ENCODE measurements around the gene DHRS2. TPM values are rescaled to one million over a fixed set of nuclear protein-coding genes. Genes with fewer than 3 reads are reported as not detected.

DHRS2 gene
- total RNA-seq, 2 donors from 2014 or later = not detected

DNA sequence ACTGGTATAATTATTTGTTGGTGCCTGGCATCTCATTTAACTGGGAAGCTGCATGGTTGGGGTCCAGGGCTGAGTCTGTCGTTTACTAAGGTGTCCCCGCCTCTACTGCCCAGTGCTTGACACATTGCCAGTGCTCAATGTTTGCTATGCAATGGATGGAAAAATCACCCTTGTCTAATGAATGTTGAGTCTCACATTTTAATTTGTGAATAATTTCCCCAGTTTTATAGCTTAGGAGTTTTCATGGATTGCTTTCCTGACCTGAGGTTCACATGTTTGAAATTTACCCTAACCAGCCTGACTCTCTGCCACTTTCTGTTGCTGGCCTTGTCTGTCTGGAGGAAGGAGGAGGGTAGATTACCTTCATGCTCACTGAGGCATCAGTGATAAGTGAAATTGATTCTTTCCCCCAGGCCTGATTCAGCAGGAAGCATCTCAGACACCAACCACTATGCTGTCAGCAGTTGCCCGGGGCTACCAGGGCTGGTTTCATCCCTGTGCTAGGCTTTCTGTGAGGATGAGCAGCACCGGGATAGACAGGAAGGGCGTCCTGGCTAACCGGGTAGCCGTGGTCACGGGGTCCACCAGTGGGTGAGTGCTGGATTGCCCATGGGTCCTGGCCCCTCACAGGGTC lies 2.4 kb downstream of the DHRS2 start:
- no peak overlapping the region for H3K4me3 ChIP-seq
- peaks cover 0 to 4% of the 10 kb centered on the region in 2 donors for H3K9me3 ChIP-seq
- H3K27ac ChIP-seq = no peak overlapping the region
- H3K4me1 ChIP-seq = peaks cover 0 to 10% of the 10 kb centered on the region in 2 donors
- no peaks in the 10 kb centered on the region for H3K36me3 ChIP-seq
- TF ChIP-seq, protein P1, sequence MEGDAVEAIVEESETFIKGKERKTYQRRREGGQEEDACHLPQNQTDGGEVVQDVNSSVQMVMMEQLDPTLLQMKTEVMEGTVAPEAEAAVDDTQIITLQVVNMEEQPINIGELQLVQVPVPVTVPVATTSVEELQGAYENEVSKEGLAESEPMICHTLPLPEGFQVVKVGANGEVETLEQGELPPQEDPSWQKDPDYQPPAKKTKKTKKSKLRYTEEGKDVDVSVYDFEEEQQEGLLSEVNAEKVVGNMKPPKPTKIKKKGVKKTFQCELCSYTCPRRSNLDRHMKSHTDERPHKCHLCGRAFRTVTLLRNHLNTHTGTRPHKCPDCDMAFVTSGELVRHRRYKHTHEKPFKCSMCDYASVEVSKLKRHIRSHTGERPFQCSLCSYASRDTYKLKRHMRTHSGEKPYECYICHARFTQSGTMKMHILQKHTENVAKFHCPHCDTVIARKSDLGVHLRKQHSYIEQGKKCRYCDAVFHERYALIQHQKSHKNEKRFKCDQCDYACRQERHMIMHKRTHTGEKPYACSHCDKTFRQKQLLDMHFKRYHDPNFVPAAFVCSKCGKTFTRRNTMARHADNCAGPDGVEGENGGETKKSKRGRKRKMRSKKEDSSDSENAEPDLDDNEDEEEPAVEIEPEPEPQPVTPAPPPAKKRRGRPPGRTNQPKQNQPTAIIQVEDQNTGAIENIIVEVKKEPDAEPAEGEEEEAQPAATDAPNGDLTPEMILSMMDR (IDR thresholded peaks at IDR 0.05) = no peak
- DNase-seq (ENCODE audit: low spot score) = no peak
- H3K27me3 ChIP-seq = no peaks in the 10 kb centered on the region

DNA sequence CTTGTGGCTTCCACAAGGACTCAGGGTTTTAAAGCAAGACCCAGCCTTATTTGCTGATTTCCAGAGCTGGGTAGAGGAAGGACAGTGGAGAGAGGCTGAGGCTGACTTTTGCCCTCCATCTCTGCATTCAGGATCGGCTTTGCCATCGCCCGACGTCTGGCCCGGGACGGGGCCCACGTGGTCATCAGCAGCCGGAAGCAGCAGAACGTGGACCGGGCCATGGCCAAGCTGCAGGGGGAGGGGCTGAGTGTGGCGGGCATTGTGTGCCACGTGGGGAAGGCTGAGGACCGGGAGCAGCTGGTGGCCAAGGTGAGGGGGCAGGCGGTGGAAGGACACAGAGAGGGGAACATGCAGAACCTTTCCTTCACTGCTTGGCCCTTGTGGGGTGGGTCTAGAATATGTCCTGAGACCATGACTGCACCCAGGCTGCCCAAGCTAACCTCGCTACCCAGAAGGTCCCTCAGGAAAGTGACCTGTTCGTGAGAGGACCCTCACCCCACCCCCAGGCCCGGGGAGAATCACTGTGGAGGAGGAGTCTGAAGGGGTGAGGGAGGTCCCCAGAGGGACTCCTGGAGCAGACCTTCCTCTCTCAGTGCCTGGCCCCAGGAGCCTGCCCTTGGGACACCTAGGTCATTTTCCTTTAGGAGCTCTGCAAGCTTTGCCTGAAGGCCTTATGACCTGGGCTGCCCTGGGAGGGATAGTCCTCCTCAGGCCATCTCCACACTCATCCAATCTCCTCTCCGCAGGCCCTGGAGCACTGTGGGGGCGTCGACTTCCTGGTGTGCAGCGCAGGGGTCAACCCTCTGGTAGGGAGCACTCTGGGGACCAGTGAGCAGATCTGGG lies 3.1 kb downstream of the DHRS2 start:
- no peaks in the 10 kb centered on the region for H3K36me3 ChIP-seq
- TF ChIP-seq, protein P1 (IDR thresholded peaks at IDR 0.05) = no peak
- no peak for DNase-seq (ENCODE audit: low spot score)
- no peak overlapping the region for H3K4me3 ChIP-seq
- H3K27ac ChIP-seq = no peak overlapping the region
- peaks cover 0 to 4% of the 10 kb centered on the region in 2 donors for H3K9me3 ChIP-seq
- no peaks in the 10 kb centered on the region for H3K27me3 ChIP-seq
- H3K4me1 ChIP-seq = peaks cover 0 to 10% of the 10 kb centered on the region in 2 donors

DNA sequence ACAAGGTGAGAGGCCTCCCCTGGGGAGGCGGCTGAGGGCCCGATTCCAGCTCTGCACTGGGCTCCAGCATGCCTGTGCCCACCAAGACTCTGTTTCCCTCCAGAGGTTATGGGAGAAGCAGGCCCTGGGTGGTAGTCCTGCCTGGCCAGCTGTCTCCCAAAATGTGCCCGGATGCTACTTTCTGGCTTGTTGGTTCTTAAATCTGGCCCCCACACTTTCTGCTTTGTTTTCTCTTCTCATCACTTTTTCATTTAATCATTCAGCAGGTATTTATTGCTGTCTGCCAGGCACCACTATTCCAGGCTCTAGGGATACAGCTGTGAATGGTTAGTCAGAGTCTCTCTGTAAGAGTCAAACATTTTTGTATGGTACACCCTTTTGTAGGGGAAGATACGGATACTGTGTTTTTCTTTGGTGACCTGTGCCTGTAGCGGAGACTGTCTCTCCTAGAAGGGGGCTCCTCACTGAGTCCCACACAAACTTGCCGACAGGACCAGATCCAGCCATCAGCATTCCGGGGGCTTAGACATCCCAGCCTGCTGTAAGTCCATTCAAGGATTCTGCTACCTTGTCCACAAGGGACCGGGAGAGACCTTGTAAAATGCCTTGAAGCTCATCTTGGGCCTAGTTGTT lies 3.8 kb downstream of the DHRS2 start:
- H3K4me1 ChIP-seq = peaks cover 0 to 10% of the 10 kb centered on the region in 2 donors
- no peak overlapping the region for H3K4me3 ChIP-seq
- H3K27me3 ChIP-seq = no peaks in the 10 kb centered on the region
- no peaks in the 10 kb centered on the region for H3K36me3 ChIP-seq
- DNase-seq (ENCODE audit: low spot score) = no peak
- peaks cover 0 to 4% of the 10 kb centered on the region in 2 donors for H3K9me3 ChIP-seq
- H3K27ac ChIP-seq = no peak overlapping the region
- TF ChIP-seq, protein P1 (IDR thresholded peaks at IDR 0.05) = no peak

DNA sequence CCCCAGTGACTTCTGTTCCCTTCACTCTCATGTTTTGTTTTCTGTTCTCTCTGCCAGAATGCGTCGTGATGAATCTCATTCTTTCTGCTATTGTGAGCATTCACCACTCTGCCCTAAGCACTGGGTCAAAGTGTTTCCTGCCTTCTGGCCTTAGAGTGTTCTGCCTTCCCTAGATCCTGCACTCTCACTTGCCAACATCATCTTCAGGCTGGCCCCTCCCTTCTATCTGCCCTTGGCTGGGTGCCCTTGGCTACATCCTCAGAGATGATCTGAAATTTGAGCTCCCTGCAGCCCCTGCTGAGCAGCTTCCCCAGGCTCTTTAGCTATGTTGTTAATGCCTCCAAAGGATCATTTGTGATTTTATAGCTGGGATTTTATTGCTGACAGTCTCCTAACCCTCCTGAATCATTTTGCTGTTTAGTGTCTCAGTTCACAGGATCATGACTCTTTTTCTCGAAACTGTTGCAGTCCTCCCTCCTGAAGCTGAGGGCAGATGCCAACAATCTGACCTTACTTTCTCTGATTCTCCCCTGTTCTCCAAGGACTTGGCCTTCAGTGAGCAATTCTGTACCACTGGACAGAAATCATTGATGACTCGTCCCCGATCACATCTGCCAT lies 4.5 kb downstream of the DHRS2 start:
- TF ChIP-seq, protein P1 (IDR thresholded peaks at IDR 0.05) = no peak
- no peak overlapping the region for H3K27ac ChIP-seq
- H3K9me3 ChIP-seq = peaks cover 0 to 4% of the 10 kb centered on the region in 2 donors
- no peak overlapping the region for H3K4me3 ChIP-seq
- no peaks in the 10 kb centered on the region for H3K36me3 ChIP-seq
- no peaks in the 10 kb centered on the region for H3K27me3 ChIP-seq
- DNase-seq (ENCODE audit: low spot score) = no peak
- peaks cover 0 to 10% of the 10 kb centered on the region in 2 donors for H3K4me1 ChIP-seq

DNA sequence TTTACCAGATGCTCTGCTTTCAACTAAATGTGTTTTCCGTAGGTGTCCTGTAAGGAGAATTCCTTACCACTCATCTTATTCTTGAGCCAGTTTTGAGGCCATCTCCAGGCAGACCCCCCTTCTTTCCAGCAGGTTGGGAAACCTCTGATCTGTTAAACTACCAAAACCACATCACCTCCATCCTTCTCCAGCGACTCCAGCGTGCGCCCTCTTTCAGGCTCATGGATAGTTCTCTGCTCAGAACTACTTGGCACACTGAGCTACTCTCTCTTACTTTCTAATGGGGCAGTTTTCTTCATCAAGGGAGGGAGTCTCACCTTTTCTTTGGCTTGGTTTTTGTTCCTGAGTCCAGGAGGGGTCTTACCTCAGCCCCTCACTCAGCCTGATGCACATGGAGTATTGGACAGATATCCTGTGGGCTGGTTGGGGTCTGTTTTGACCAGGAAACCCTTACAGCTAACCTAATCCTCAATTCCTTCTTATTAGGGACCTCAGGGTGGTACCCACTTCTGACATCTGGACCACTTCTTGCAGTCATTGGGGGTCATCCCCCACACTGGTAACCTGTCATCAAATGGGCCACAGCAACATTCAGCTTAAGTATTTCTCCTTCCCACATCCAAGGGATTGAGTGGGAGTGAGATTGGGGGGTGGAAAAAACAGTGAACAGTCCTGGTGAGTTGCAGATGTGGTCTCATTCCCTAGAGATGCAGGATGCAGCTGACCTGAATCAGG lies 5.2 kb downstream of the DHRS2 start:
- Histone ChIP-seq H3K4me3 (no peak overlapping the region), H3K27ac (no peak overlapping the region), H3K27me3 (no peaks in the 10 kb centered on the region), H3K9me3 (peaks cover 0 to 4% of the 10 kb centered on the region in 2 donors), H3K4me1 (peaks cover 0 to 10% of the 10 kb centered on the region in 2 donors), H3K36me3 (no peaks in the 10 kb centered on the region)
- TF ChIP-seq, protein P1 (IDR thresholded peaks at IDR 0.05) = no peak
- no peak for DNase-seq (ENCODE audit: low spot score)
